ENCODE measurements around the gene DGKI.
"Not testable (repeated sequence)": the region's sequence is repeated elsewhere in the genome, so short reads cannot be mapped to it uniquely, and the experiment has no call there.

The DGKI gene

GRCh38 chr7:137834552-137834951 lies 12.2 kb downstream of the DGKI start:
- DNase-seq = no peak

- DNase-seq = not testable (repeated sequence)
These were observed 13.8 kb downstream of the DGKI start for GRCh38 chr7:137832990-137833389.

- no peak for DNase-seq
These were observed 14.4 kb downstream of the DGKI start for GRCh38 chr7:137832382-137832781.

DNA sequence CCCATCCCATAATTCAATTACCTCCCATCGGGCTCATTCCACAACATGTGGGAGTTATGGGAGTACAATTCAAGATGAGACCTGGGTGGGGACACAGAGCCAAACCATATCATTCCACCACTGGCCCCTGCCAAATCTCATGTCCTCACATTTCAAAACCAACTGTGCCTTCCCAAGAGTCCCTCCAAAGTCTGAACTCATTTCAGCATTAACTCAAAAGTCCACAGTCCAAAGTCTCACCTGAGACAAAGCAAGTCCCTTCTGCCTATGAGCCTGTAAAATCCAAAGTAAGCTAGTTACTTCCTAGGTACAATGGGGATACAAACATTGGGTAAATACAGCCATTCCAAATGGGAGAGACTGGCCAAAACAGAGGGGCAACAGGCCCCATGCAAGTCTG lies 15.2 kb downstream of the DGKI start:
- not testable (repeated sequence) for DNase-seq

GRCh38 chr7:137829337-137829992 lies 17.3 kb downstream of the DGKI start:
- DNase-seq = no peak

GRCh38 chr7:137828456-137828855 lies 18.3 kb downstream of the DGKI start:
- no peak for DNase-seq

GRCh38 chr7:137825489-137825888 lies 21.3 kb downstream of the DGKI start:
- no peak for DNase-seq

DNA sequence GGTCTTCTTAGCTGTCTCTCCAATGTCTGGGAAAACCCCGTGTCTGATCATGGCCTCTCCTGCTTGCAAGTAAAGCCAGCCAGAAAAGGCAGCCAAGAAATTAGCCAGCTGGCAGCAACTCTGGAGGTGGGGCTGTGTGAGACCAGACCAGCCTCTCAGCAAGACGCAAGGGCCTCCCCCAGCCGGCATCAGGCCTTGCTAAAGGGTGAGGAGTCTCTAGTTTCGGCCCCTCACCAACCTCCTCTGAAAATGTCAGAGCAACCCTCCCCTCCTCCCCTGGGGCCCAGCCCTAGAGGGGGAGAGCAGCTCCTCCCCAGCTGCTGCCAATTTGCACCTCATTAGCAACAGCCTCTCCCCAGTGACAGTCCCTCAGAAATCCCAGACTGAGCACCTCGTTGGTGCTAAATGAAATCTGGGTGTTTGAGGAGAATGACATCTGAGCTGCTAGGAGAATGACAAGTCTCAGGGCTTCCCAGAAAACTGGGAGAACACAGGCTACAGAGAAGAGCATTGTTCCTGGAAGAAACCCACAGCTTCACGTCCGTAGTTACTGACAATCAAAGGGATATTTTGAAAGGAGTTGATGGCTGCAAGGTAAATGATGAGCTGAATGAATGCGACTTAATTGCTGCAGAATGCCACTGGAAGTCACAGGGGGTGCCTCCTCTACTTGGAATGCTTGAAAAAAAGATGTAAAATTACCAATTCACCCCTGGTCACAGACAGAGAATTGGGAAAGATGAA lies 25.9 kb downstream of the DGKI start:
- no peak for DNase-seq

- no peak for DNase-seq
These were observed 26.6 kb downstream of the DGKI start for GRCh38 chr7:137820156-137820555.

DNA sequence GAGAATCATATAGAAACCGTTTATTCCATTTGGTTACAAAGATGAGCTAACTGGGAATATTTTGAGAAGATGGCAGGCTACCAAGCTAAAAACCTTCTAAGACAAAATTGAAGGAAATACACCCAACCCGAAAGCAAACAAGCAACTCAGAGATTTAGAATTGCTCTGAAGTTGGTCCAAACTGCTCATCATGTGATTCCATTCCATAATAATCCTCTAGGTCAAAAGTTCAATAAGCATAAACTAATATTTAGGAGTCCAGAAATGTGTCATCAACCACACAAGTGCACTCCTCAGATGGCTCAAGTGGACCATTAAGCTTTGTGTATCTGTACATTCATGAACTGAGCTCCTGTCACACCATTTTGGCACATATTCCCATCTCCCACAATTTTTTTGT lies 28.7 kb downstream of the DGKI start:
- no peak for DNase-seq

DNA sequence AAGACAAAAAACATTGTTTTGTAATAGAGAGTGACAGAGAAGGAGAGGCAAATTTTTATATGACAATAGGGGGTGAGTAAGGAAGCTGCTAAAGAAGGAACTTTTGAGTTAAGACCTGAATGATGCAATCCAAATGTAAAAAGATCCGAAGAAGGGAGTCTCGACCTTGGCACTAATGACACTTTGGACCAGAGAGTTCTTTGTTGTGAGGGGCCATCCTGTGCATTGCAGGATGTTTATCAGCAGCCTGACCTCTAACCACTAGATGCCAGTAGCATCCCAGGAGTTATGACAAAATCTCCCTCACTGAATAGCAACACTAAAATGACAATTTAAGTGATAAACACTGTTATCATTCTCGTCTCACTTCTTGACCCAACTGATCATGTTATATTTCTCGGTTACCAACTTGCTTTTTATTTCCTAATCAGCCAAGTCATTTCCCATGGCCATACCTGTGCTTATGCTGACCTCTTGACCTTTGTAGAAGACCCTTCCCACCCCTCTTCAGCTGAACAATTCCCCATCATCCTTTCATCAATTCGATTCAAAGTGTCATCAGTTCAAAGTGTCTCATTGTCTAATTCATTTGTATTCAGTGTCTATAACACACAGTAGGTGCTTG lies 30.0 kb downstream of the DGKI start:
- no peak for DNase-seq

- DNase-seq = no peak
These were observed 33.2 kb downstream of the DGKI start for GRCh38 chr7:137813541-137813940.

DNA sequence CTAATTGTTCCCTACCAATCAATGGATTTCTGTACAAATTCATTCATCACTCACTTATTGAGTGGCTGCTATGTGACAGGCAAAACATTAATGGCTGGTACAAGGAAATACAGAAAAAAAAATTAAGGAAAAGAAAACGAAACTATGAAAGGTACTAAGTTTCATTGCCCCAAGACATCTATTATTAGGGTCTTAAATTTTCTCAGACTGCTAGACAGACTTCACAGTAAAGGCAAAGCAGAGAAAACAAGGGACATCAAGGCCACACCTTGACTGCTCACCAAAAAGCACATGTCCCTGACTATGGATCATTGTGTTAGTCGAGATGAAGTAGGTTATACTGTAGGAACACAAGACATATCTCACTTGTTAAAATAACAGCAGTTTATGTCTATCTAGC lies 36.5 kb downstream of the DGKI start:
- no peak for DNase-seq

GRCh38 chr7:137804836-137805235 lies 41.9 kb downstream of the DGKI start:
- DNase-seq = no peak

GRCh38 chr7:137801491-137801890 lies 45.3 kb downstream of the DGKI start:
- DNase-seq = no peak

GRCh38 chr7:137801003-137801402 lies 45.8 kb downstream of the DGKI start:
- no peak for DNase-seq

DNA sequence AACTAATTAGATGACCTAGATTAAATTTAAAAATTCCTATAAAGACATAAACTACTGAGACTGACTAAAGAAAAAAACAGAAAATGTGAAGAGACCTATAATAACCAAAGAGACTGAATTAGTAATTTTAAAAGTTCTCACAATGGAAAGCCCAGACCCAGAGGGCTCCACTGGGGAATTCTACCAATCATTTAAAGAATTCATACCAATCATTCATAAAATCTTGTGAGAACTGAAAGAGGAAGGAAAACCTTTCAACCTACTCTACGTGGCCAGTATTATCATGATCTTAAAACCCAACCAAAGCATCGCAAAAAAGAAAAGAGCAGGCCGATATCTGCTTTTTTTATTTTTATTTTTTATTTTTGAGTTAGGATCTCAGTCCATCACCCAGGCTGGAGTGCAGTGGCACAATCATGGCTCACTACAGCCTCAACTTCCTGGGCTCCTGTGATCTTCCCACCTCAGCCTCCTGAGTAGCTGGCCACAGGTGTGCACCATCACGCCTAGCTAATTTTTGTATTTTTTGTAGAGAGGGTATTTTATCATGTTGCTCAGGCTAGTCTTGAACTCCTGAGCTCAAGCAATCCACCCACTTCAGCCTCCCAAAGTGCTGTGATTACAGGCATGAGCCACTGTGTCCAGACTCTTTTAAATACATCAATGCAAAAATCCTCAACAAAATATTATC lies 48.6 kb downstream of the DGKI start:
- DNase-seq = no peak

- no peak for DNase-seq
These were observed 51.6 kb downstream of the DGKI start for GRCh38 chr7:137795211-137795610.

- no peak for DNase-seq
These were observed 54.8 kb downstream of the DGKI start for GRCh38 chr7:137791930-137792329.

DNA sequence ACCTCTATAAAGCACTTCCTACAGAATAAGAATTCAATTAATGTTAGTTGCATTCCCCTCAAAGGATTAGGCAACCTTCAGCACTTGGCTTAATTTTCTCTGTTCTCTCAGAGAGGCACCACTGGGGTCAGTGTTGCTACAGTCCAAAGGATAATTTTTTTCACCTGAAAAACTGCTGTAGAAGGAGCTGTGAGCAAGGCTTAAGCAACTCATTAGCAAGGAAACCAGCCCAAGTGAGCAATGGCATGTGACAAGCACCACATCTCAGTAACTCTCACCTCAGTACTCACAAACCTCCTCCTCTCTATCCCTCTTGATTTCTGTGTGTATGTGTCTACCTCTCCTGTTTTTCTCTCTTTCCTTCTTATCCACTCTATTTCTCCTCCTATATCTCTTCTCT lies 55.9 kb downstream of the DGKI start:
- no peak for DNase-seq

DNA sequence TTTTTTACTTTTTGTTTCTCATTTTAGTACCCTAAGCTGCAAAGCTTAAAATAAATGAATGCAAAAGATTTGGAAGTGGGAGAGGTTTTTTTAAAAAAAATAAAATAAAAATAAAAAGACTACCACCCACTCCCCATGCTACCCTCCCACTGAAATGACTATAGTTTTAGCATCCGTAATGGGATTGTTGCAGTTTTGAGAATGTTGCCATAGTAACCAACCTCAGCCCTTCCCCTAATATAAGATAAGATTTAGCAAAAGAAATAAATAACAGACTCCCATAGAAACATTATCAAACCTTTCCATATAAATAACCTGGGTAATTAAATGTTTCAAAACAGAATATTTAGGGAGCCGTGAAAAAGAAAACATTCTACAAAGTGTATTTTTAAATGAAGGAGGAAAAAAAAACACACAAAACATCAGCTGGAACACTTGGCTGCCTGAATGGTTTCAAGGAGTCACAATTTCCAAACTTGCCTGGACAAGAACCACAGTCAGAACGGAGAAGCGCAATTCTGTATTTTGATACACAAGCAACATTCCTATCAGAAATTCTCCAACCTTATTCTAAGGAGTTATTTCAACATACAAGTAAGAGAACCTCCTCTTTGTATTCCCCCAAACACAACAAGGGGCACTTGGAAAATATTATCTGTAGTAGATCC lies 57.4 kb downstream of the DGKI start:
- no peak for DNase-seq

GRCh38 chr7:137787301-137787976 lies 59.3 kb downstream of the DGKI start:
- no peak for DNase-seq

Data from T1000 (cell line).